NCI-H1092 treated with DMSO at 0.1 percent for 48 hours (cell line): Measurements from ENCODE around the gene NAGS.
A peak's percentile ranks its signal among the peaks of the same experiment; 100 is the strongest.
"Not testable (repeated sequence)": the region's sequence is repeated elsewhere in the genome, so short reads cannot be mapped to it uniquely, and the experiment has no call there.

Source experiments
- DNase-seq: peaks from one replicate; lab custom pipeline; 2025; lab: John Stamatoyannopoulos, UW

NAGS gene

DNA sequence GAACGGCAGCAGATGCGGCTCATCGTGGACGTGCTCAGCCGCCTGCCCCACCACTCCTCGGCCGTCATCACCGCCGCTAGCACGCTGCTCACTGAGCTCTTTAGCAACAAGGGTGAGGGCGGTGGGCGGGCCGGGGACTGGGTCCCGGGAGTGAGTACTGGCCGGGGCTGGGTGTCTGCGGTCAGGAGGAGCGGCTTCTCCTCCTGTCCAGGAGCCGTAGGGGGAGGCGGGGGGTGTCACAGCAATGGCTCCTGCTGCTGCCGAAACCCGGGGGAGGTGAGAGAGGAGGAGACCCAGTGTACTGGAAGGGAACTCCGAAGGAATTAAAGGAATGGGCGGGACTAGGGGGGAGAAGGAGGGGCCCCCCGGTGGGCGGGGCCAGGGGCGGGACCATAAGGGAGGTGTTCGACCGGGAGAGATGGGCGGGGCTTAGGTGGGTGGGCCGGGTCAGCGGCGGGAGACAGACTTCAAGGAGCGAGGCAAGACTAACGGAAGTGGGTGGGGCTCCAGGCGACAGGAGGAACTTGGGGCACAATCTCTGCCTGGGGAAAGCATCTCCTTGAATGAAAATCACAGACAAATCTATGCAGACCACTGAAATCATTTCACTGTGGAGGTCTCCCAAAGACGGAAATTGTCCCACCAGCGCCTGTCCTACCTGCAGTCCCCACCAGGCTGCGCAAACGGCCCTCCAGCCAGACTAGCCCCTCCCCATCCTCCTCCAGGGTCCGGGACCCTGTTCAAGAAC is 2.4 kb downstream of the NAGS start:
- DNase-seq, result peak; percentile 74

DNA sequence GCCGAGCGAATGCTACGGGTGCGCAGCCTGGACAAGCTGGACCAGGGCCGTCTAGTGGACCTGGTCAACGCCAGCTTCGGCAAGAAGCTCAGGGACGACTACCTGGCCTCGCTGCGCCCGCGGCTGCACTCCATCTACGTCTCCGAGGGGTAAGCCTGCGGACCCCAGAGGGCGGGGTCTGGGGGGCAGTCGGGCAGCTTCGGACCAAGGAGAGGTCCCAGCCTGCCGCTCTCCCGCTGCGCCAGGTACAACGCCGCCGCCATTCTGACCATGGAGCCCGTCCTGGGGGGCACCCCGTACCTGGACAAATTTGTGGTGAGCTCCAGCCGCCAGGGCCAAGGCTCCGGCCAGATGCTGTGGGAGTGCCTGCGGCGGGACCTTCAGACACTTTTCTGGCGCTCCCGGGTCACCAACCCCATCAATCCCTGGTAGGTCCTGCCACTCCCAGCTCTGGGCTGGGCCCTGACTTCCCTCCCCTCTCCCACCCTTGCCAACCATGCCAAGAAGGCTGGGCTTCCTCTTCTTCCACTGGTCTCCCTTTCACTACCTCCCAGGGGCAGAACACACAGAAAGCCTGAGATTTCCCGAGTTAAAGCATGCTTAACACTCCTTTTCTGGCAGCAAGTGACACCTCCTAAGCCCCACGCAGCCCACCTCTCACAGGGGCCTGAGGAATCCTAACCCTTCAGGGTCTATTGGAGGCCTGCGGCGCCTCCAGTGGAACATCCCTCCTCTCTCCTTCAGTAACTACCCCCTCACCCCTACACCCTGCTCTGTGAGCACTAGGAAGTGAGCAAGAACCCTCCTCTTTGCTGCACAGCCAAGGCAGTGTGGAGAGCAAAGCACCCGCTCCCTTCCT is 3.2 kb downstream of the NAGS start:
- no peak for DNase-seq

DNA sequence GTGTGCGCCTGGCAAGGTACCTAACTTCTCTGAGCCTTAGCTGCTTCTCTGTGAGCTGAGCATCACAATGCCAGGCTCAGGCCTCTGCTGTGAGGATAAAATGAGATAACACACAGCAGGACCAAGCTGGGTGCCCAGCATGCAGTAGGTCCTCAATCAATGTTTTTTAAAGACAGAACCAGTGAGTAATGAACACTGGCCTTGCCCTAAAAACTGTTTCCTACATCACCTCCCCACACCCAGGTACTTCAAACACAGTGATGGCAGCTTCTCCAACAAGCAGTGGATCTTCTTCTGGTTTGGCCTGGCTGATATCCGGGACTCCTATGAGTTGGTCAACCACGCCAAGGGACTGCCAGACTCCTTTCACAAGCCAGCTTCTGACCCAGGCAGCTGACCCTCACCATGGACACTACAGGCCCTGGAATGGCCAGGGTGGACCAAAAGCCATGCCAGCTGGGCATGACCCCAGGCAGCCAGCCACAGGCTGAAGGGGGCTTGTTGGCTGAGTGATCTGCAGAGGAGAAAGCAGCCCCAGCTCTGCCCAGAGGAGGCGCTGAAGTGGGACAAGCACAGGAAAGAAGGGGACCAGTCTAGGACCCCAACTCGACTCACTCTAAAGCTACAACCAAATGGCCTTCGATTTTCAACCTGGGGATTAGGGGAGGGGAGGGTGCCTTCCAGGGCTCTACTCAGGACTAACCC is 3.9 kb downstream of the NAGS start:
- no peak for DNase-seq

GRCh38 chr17:44010966-44011647 is 6.7 kb downstream of the NAGS start:
- no peak for DNase-seq

DNA sequence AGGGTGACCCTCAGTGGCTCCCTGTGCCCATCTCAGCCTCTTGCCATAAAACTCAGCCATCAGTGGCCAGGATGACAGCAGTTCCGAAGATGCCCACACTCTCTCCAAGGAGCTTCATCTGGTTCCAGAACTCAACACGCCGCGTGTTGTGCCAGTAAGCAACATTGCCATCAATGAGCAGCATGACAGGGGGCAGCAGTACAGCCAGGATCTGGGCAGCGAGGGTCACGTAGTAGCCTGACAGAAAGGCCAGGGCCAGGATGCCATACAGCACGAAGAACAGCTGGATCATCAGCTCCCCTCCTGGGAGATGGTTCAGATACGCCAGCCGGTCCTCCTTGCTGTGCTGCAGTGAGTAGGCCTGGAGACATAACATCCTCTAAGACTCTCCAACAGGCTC is 7.5 kb downstream of the NAGS start:
- DNase-seq, result no peak

DNA sequence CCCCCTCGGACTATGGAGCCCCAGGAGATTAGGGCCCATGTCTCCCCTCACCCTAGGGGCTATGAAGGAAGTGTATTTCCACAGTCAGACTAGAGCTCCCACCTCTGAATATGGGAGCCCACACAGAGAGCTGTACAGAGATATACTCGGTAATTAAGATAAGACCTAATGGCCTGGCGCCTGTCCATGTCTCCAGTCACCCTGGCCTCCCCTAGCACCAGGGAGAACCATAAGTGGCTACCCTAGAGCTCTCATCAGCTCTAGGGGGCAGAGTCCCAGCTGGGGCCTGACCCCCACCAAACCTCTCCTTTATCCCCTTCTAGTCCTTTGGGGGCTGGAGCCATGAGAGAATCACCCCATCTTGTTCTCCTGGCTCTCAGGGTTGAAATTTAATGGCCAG is 8.0 kb downstream of the NAGS start:
- DNase-seq, result no peak

GRCh38 chr17:44012874-44013273 is 8.5 kb downstream of the NAGS start:
- no peak for DNase-seq

GRCh38 chr17:44014133-44014436 is 9.7 kb downstream of the NAGS start:
- no peak for DNase-seq

DNA sequence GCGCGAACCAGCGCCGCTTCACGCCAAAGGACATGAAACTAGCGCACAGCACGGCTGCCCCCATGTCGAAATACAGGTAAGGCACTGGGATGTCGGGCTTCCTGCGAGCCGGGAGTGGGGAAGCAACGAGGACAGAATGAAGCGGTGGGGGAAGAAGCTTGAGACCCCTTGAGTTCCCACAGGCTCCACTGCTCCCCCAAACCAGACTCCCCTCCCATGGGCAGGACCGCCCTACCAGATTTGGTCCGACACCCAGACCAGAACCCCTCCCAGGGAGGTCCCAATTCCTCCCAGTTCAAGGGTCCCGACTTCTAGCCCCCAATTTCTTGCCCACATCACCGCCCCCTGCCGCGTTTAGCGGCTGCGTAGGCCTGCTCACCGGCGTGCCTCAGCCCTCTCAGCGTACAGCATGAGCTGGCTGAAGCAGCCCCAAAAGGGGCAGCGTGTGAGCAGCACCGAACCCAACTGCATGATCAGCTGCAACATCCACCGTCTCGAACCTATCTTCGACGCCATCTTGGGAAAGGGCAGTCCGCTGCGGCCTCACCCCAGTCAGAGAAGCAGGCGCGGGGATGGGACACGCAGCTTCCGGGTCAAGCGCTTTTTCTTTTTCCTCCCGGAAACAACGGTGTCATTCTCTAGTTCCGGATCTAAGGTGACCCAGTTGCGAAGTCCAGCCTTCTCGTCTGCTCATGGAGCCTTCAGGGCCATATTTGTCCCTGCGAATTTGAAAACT is 10.2 kb downstream of the NAGS start, which contains the start of gene TMEM101:
TMEM101 (minus strand) TSS at position 527 of the 736 bp plus-strand sequence; CDS start at position 516, 11 bp downstream.
- peak; percentile 91 for DNase-seq

DNA sequence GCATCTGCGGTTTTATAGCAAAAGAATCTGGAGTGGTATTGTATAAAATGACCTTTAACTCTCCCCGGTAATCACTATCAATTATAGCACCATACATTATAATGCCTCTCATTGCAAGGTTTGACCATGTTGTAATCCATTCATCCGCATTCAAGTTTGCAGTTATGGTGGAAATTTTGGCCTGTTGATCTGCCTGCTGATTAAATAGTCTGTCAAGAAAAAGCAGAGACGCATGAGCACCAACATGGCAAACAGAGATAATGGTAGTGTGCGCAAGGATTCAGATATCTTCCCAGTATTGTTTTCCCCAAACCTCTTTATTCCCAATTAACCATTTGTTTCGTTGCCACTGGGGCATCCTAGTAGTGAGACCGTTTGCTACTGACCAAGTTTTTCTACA is 16.8 kb downstream of the NAGS start:
- not testable (repeated sequence) for DNase-seq

- no peak for DNase-seq
Observed at GRCh38 chr17:44022246-44022645, 17.8 kb downstream of the NAGS start.

DNA sequence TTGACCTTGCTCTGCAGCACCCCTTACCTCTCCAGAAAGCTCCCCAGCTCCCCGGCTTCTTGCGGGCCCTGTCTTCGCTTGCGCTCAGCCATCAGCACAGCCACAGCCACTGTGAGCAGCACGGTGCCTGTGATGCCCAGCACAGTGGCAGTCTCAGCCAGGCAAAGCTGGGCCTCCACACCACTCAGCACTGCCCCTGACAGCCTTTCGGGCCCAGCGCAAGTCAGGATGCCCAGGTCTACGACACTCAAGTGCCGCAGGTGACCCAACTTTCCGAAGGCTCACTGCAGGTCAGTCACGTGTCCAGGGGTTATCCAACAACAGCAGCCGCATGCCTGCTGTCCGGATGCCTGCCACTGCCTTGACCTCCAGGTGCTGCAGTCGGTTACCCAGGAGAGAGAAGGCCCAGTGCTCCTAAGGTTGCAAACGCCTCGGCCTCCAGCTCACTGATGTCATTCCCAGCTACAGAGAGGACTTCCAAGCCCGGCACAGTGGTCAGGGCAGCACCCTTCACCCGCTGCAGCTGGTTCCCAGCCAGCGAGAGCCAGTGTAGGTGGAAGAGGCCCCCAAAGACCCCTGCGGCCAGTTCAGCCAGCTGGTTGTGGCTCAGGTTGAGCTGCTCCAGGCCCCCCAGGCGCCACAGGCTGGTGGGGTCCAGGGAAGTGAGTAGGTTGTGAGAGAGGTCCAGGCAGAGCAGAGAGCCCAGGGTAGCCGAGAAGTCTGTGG is 19.3 kb downstream of the NAGS start:
- no peak for DNase-seq

- peak; percentile 88 for DNase-seq
Observed at GRCh38 chr17:44024271-44024663, 19.8 kb downstream of the NAGS start.

DNA sequence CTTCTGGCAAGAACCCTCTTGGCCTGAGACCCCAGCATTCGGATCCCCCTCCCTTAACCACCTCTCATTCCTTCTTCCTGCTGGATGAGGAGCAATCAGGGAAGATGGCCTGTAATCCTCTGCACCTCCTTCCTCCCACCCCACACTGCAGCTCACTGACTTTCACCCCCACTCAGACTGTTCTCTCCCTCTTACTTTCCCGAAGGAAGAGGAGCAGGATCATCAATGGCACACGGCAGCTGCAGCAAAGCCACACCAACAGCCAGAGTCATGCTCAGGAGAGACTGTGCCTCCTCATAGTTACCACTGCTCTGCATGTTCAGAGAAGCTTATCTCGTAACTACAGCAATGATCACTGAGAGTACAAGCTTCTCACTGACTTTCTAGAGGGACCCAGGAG is 20.4 kb downstream of the NAGS start:
- DNase-seq, result no peak

GRCh38 chr17:44029736-44030135 is 25.3 kb downstream of the NAGS start:
- no peak for DNase-seq

GRCh38 chr17:44030482-44030881 is 26.1 kb downstream of the NAGS start:
- DNase-seq, result no peak

DNA sequence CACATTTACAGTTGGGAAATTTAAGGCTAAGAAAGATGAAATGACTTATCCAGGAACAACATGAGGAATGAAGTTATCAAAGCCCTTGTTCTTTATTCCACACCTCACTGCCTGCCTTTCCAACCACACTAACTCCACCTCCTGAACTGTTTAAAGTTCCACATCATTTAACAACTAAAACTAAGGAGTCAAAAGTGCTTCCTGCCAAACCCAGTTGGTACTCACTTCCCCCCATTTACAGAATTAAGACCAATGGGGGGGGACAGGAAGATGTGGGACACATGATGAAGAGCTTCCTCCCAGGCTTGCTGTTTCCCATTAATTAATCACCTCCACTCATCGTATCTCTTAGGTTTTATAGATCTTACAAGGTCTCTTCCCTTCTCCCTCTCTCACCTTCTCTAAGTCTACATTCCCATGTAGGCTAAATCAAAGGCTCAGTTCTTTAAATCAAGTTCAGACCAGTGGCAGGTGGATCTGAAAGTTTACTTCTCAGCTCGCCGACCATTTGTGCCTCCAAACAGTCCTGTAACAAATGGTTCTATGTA is 29.5 kb downstream of the NAGS start:
- no peak for DNase-seq

GRCh38 chr17:44034688-44035087 is 30.3 kb downstream of the NAGS start:
- DNase-seq, result not testable (repeated sequence)

GRCh38 chr17:44037471-44037870 is 33.0 kb downstream of the NAGS start:
- no peak for DNase-seq

DNA sequence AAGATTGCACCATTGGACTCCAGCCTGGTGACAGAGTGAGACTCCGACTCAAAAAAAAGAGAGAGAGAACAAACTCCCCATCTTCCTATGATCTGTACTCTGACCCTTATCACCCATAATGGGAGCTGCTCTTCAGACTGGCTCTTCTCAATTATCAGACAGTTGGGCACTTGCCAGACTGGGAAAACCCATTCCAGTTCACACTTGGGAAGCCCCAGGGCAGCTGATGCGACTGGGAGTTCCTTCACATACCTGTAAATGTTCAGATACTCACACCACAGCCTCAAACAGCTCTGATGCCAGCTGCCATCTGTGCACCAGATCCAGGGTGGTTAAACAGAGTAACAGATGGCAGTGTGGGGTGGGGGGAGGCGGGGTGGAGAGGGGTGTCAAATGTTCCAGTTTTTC is 34.2 kb downstream of the NAGS start:
- DNase-seq, result no peak
